HuH-7.5 (cell line): ENCODE results near the gene IMMT.
A peak's percentile ranks its signal among the peaks of the same experiment; 100 is the strongest.

Experiments used
- DNase-seq: peaks from one replicate; pipeline ENCODE4 v3.0.0; 2011; ENCODE audit warnings: low spot score

The IMMT gene

DNA sequence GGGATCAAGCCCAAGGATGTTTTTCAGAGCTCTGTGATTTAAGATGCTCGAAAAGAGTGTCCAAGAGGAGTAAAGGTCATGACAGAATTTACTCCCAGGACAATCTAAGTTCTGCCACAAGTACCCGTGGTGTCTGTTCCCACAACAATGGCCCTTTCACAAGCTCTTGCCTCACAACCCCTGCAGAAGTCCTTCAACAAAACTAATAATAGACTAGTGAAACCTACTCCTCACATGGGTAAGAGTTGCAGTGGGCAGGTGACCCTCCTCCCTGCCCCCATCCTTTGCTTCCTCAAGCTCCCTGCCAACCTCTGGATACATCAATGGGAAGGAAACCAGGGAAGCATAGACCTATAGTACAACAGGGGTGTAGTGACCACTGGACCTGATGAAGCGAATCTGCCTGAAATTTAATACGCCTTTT, 54.3 kb downstream of the IMMT start:
- no peak for DNase-seq

DNA sequence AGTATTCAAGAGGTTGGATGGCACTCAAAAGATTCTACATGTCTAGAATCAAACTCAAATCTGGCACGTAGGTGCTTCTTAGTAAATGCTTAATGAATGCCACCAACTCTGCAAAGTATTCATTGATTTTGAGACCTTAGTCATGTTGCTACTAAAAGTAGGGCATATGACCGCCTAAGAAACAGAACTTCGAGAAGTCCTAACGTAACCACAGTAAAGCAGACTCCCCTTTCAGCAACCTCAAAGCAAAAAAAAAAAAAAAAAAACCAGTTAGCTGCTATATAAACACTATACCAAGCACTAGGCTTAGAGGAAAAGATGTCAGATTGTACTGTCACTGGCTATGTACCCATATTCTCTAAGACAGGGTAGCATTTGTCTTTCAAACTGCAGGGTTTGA, 55.3 kb downstream of the IMMT start:
- DNase-seq: no peak

GRCh38 chr2:86138736-86139625, 56.3 kb downstream of the IMMT start:
- DNase-seq: no peak

DNA sequence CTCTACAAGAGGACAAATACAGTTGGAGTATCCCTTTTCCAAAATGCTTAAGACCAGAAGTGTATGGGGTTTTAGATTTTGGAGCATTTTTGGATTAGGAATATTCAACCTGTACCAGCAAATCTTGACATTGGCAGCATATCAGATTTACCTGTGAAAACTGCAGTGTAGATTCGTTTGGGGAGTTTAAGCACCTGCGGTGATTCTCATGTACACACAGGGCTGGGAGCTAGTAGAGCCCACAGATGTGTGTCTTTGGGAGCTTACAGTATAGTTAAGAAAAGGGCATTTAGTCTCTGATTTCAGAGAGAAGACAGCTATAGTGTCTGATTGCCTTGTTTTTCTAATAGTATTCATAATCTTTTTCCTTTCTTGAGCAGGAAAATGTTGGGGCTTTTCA, 59.1 kb downstream of the IMMT start:
- no peak for DNase-seq

GRCh38 chr2:86135653-86136052, 59.6 kb downstream of the IMMT start:
- DNase-seq: no peak

DNA sequence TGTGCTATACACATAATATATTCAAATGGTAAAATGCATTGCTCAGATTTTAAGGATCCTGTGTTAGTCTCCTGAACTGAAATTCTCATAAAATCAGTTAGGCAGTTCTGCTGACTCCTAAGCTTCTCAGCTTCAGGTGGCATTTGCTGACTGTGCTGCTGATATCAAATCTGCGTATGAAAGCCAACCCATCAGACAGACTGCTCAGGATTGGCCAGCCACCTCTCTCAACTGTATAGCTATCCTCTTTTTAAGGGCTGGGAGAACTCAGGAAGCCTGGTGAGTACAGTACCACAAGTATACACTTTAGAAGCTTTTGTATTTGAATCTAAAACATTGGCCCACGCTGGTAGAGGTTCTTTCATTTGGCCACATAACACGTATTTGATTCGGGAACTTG, 60.6 kb downstream of the IMMT start:
- DNase-seq: no peak

- no peak for DNase-seq
Observed at GRCh38 chr2:86124683-86125082, 70.6 kb downstream of the IMMT start.

GRCh38 chr2:86123328-86123925, 71.8 kb downstream of the IMMT start:
- no peak for DNase-seq

DNA sequence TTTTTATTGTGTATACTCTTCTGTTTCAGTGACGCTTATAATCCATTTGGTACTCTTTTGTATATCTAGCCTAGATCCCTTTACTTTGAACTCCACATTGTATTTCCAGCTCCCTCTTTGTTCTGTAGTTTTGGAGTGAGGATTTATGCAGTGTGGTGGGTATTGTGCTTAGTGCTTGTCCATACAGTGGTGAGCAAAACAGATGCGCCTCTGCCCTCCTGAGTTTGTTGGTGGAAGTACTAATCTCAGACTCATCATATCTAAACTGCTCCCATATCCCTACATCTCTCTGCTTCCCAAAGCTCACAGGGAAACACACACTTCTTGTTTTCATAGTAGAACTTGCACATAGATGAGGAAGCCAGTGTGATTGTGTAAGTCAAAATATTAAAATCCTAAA, 77.1 kb downstream of the IMMT start:
- DNase-seq: no peak

GRCh38 chr2:86107031-86107430, 88.2 kb downstream of the IMMT start:
- no peak for DNase-seq

- DNase-seq: peak; percentile 67
Observed at GRCh38 chr2:86105969-86106945, 89.0 kb downstream of the IMMT start, which contains the start of gene PTCD3. Gene PTCD3 (plus strand): TSS chr2:86106235. CDS start chr2:86106248, 13 bp downstream.

DNA sequence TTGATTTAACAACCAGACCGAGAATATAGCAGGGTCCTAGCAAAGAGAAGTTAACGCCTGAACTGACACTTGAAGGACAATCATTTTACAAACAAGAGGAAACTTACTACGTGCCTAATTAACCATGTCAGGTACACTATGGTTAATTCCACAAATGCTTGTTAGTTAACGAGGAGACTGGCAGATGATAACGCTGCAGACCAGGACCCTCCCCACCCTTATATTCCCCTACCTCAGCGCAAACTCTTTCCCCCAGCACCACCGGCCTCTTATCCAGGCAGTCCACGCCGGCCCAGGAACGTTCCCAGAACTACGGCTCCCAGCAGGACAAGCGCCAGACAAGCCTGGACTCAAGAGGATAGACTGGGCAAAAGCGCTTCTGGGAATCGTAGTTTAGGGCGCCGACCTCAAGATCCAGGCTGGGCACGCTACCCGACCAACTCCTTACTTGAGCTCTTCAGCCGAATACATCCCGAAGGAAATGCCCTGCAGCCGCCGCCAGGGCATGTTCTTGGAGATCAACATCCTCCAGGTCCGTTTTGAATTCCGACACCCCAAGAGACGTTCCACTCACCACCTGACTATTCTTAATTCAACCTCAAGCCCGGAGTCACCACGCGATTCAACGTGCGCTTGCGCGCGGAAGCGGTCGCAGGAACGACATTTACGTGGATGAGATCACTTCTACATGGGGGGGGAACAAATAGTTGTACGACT, 89.9 kb downstream of the IMMT start, which contains the start of gene POLR1A:
Gene POLR1A, minus strand, starts transcription at position 635 of the 717 bp plus-strand sequence. Its CDS starts 110 bp downstream, at position 525.
- peak; percentile 44 for DNase-seq

- no peak for DNase-seq
Observed at GRCh38 chr2:86102157-86102556, 93.1 kb downstream of the IMMT start.

GRCh38 chr2:86097913-86098312, 97.3 kb downstream of the IMMT start:
- no peak for DNase-seq

DNA sequence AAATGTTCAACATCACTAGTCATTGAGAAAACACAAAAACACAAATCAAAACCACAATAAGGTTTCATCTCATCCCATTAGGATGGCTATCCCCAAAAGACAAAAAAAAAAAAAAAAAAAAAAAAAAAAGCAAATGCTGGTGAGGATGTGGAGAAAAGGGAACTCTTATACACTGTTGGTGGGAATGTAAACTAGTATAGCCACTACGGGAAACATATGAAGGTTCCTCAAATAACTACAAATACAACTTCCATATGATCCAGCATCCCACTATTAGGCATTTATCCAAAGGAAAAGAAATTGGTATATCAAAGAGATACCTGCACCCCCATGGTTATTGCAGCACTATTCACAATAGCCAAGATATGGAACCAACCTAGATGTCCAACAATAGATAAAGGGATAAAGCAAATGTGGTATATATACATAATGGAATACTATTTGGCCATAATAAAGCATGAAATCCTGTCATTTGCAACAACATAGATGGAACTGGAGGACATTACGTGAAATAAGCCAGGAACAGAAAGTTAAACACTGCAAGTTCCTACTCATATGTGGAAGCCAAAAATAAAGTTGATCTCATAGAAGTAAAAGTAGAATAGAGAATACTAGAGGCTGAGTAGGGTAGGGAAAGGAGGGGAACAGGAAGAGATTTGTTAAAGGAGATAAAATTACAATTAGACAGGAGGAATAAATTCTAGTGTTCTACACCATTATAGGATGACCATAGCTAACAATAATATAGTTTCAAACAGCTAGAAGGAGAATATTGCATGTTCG, 98.0 kb downstream of the IMMT start:
- DNase-seq: no peak

DNA sequence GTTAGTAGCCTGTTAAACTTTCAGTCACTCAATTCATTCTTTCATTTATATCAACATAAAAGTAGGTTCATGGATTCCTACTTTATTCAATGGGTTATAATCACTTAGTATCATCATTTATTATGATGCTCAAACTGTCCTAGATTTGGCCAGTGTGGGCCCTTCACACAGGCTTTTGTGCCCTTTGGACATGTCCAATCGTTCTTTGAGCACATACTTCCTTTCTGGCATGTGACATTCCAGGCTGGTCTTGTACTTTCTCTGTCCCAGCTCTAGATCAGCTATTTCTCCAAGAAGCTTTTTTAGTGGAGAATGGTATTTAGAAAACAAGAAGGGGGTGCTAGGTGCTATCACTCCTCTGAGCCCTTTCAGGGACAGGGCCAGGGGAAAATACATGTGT, 101.0 kb downstream of the IMMT start:
- DNase-seq: no peak
